Panc1 (cell line): ENCODE measurements around the gene RNF11.
A peak's percentile ranks its signal among the peaks of the same experiment; 100 is the strongest.

Source experiments
- SIN3A ChIP-seq: IDR thresholded peaks from 2 replicates; pipeline ENCODE4 v1.6.1; 2012; ENCODE audit warnings: low read depth, mild to moderate bottlenecking, low read length, moderate library complexity, borderline replicate concordance; ENCODE audit not compliant: insufficient read depth
- TF ChIP-seq, protein P1 (sequence below): fragments of 450-650 bp; IDR thresholded peaks from 2 replicates; pipeline ENCODE4 v1.5.1; 2017; ENCODE audit warnings: mild to moderate bottlenecking

DNA sequence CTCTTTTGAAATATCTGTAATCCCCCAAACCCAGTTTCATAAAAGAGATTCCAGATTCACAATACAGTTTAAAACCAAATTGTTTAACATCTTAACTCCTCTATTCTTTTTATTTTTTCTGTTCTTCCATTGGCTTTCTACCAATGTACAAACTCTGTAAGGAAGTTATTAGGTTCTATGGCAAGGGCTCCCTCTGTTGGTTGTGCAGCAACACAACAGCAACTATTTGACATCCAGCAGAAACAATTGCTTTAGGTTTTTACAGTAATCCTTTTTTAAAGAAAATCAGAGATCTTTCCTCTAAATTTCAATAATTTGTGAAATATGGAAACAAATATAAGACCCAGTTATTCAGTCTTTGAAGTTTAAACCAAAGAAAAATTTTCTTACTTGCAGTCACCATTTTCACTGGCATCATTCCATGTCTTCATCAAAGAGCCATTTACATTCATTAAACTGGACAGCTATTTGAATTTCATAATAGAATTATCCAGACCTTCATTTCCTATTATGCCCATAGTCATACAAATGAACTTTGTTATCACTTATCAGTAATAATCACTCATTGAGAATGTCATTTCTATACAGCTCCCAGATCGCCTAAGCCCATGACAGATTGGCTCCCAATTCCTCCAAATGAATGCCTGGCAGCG is 46.5 kb upstream of the RNF11 start:
- TF ChIP-seq, protein P1, sequence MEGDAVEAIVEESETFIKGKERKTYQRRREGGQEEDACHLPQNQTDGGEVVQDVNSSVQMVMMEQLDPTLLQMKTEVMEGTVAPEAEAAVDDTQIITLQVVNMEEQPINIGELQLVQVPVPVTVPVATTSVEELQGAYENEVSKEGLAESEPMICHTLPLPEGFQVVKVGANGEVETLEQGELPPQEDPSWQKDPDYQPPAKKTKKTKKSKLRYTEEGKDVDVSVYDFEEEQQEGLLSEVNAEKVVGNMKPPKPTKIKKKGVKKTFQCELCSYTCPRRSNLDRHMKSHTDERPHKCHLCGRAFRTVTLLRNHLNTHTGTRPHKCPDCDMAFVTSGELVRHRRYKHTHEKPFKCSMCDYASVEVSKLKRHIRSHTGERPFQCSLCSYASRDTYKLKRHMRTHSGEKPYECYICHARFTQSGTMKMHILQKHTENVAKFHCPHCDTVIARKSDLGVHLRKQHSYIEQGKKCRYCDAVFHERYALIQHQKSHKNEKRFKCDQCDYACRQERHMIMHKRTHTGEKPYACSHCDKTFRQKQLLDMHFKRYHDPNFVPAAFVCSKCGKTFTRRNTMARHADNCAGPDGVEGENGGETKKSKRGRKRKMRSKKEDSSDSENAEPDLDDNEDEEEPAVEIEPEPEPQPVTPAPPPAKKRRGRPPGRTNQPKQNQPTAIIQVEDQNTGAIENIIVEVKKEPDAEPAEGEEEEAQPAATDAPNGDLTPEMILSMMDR: peak; percentile 86; the same call in 1 of the 2 replicates
- no peak for TF ChIP-seq SIN3A
